ENCODE results near the gene DGKI.

GRCh38 chr7:137828456-137828855 is 18.3 kb downstream of the DGKI start:
- TF ChIP-seq YY1 (IDR thresholded peaks at IDR 0.05; ENCODE audit: insufficient read depth, insufficient read length) (no peak), ZNF274 (IDR thresholded peaks at IDR 0.05; ENCODE audit: low read depth, low read length) (no peak)

All from NT2/D1 (cell line).